ENCODE results near the gene PHKA2.

Gene PHKA2

DNA sequence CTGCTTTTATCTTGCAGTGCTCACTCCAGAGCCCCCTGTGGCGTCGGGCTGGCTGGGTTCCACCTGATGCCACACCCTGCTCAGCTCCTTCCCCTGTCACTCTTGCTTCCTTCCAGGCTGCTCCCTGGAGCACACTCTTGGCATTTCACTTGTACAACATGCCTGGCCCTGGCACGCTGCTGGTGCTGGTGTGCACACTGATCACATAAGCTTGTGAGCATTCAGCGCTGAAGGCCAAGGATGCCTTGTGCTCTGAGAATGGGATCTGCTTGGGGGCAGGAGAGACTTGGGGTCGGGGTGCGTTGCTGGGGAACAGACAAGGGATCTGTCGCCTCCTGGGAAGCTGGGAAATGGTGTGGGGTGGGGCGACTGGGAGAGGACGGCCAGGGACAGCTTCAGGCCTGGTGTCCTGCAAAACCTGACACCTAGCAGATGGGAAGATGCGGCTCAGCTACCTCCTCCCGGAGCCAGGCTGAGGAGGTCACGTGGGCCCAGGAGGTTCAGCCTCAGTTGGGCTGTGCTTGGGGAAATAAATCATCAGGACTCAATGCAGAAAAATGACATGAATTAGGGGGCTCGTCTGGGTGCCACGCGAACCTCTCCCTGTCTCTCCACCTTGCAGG lies 108.5 kb downstream of the PHKA2 start:
- Histone ChIP-seq H3K36me3 (ENCODE audit: insufficient read depth, low read depth, low read length) (no peaks in the 10 kb centered on the region), H3K9ac (ENCODE audit: low read depth, low read length) (no peak overlapping the region), H3K9me3 (ENCODE audit: insufficient read depth, low read depth, low read length) (no peaks in the 10 kb centered on the region), H3K4me1 (ENCODE audit: insufficient read depth, low read length) (no peaks in the 10 kb centered on the region), H3K27me3 (ENCODE audit: insufficient read depth, low read length) (no peaks in the 10 kb centered on the region), H3K4me3 (ENCODE audit: low read length) (no peak overlapping the region), H3K27ac (ENCODE audit: low read length) (no peak overlapping the region)

DNA sequence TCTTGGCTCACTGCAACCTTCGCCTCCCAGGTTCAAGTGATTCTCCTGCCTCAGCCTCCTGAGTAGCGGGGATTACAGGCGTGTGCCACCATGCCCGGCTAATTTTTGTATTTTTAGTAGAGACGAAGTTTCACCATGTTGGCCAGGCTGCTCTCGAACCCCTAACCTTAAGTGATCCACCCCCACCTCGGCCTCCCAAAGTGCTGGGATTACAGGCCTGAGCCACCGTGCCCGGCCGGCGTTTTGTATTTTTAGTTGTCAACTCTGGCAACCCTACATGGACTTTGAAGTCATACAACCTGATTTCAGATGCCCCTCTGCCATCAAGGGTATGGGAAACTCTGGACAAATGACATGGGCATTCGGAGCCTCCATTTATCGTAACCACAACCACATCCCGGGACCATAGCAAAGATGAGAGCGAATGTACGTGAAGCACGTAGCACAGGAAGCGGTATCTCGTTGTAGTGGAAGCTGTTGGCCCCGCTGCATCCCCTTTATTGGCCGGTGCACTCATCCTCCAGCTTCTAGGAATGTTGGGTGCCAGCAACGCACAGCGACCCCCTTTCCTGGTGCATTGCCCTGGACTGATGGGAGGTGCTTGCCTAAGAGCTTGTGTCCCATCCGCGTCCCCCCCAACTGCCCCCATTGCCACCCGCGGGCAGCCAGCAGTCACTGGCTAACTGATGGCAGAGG lies 109.2 kb downstream of the PHKA2 start:
- H3K36me3 ChIP-seq (ENCODE audit: insufficient read depth, low read depth, low read length) = no peaks in the 10 kb centered on the region
- no peak overlapping the region for H3K9ac ChIP-seq (ENCODE audit: low read depth, low read length)
- no peaks in the 10 kb centered on the region for H3K27me3 ChIP-seq (ENCODE audit: insufficient read depth, low read length)
- H3K9me3 ChIP-seq (ENCODE audit: insufficient read depth, low read depth, low read length) = no peaks in the 10 kb centered on the region
- no peak overlapping the region for H3K4me3 ChIP-seq (ENCODE audit: low read length)
- no peak overlapping the region for H3K27ac ChIP-seq (ENCODE audit: low read length)
- H3K4me1 ChIP-seq (ENCODE audit: insufficient read depth, low read length) = no peaks in the 10 kb centered on the region

DNA sequence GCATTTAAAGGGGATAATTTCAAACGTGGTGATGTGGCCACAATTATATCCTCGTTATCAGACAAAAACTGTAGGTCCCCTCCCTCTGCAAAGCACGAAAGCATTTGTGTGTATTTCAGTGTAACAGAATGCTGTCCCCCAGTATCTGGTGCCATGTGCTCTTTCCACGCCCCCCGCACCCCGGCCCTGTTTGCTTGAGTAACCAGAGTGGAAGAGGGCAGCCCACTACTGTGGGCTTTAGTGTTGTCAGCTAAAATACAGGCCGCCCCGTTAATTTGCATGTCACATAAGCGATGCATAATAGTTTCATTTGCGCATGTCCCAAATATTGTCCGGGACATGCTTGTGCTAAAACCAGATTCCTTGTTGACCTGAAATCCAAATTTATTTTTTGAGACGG lies 110.1 kb downstream of the PHKA2 start:
- Histone ChIP-seq H3K27ac (ENCODE audit: low read length) (no peak overlapping the region), H3K4me1 (ENCODE audit: insufficient read depth, low read length) (no peaks in the 10 kb centered on the region), H3K9ac (ENCODE audit: low read depth, low read length) (no peak overlapping the region), H3K27me3 (ENCODE audit: insufficient read depth, low read length) (no peaks in the 10 kb centered on the region), H3K36me3 (ENCODE audit: insufficient read depth, low read depth, low read length) (no peaks in the 10 kb centered on the region), H3K9me3 (ENCODE audit: insufficient read depth, low read depth, low read length) (no peaks in the 10 kb centered on the region), H3K4me3 (ENCODE audit: low read length) (no peak overlapping the region)

DNA sequence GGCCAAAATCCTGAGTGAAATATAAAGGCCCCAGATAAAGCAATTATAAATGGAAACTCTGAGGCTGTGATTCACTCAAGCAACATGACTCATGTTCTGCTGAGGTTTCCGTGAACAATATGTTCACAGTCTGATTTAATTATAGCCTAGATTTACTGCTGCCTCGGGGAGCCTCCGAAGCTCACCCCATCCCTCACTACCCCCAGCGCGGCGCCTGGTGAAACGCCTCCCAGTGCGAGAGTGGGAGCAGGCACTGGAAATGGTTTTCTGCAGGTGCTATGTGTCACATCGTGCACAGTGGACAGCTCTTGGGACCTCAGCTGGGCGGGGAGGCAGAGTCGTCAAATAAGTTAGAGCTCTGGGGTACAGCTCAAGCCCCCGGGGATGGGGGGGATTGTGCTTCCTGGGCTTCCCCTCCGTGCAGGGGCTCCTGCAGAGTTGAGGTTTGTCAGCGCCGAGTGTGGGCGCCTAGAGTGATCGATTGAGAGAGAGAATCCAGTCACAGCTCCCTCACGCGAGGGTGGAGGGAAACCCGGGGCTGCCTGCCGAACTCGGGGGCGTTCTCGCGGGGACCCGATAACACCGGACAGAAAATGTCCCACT lies 110.6 kb downstream of the PHKA2 start:
- Histone ChIP-seq H3K9ac (ENCODE audit: low read depth, low read length) (no peak overlapping the region), H3K27me3 (ENCODE audit: insufficient read depth, low read length) (no peaks in the 10 kb centered on the region), H3K4me1 (ENCODE audit: insufficient read depth, low read length) (no peaks in the 10 kb centered on the region), H3K4me3 (ENCODE audit: low read length) (no peak overlapping the region), H3K27ac (ENCODE audit: low read length) (no peak overlapping the region), H3K9me3 (ENCODE audit: insufficient read depth, low read depth, low read length) (no peaks in the 10 kb centered on the region), H3K36me3 (ENCODE audit: insufficient read depth, low read depth, low read length) (no peaks in the 10 kb centered on the region)

DNA sequence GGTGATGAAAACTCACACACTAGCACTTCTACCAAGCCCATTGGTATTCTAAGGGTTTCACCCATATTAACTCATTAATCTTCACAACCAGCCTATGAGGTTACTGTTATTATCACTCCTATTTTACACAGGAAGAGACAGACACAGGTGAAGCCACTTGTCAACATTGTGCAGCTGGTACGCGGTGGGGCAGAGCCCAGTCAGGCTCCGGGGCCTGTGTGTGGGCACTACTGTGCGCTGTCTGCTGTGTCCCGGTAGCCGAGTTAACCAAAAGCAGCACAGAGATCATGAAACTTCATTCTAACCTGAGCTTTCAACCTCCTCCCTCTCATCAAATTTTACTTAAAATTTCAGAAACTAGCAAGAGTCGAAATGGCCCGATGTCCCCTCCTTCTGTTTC lies 111.3 kb downstream of the PHKA2 start:
- Histone ChIP-seq H3K9ac (ENCODE audit: low read depth, low read length) (no peak overlapping the region), H3K4me1 (ENCODE audit: insufficient read depth, low read length) (no peaks in the 10 kb centered on the region), H3K27me3 (ENCODE audit: insufficient read depth, low read length) (no peaks in the 10 kb centered on the region), H3K9me3 (ENCODE audit: insufficient read depth, low read depth, low read length) (no peaks in the 10 kb centered on the region), H3K4me3 (ENCODE audit: low read length) (no peak overlapping the region), H3K27ac (ENCODE audit: low read length) (no peak overlapping the region), H3K36me3 (ENCODE audit: insufficient read depth, low read depth, low read length) (no peaks in the 10 kb centered on the region)

DNA sequence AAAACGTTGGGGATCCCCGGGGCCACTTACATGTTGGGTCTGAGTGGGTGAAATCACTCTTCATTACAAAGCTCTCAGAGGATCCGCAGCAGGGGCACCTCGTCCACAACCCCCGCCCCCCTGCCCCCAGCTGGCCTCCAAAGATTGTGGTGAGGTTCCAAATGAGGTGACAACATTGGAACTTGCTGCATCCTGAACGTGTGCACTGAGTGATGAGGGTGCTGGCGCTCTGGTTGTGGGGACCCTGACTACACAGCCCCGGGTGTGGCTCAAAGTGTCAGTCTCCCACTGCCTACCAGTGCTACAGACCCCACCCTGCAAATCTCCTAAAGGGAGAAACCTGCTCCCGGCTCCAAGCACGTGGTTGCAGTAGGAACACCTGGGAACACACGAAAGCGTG lies 111.9 kb downstream of the PHKA2 start:
- no peaks in the 10 kb centered on the region for H3K36me3 ChIP-seq (ENCODE audit: insufficient read depth, low read depth, low read length)
- no peak overlapping the region for H3K27ac ChIP-seq (ENCODE audit: low read length)
- no peak overlapping the region for H3K4me3 ChIP-seq (ENCODE audit: low read length)
- no peak overlapping the region for H3K9ac ChIP-seq (ENCODE audit: low read depth, low read length)
- H3K27me3 ChIP-seq (ENCODE audit: insufficient read depth, low read length) = no peaks in the 10 kb centered on the region
- H3K4me1 ChIP-seq (ENCODE audit: insufficient read depth, low read length) = no peaks in the 10 kb centered on the region
- no peaks in the 10 kb centered on the region for H3K9me3 ChIP-seq (ENCODE audit: insufficient read depth, low read depth, low read length)

DNA sequence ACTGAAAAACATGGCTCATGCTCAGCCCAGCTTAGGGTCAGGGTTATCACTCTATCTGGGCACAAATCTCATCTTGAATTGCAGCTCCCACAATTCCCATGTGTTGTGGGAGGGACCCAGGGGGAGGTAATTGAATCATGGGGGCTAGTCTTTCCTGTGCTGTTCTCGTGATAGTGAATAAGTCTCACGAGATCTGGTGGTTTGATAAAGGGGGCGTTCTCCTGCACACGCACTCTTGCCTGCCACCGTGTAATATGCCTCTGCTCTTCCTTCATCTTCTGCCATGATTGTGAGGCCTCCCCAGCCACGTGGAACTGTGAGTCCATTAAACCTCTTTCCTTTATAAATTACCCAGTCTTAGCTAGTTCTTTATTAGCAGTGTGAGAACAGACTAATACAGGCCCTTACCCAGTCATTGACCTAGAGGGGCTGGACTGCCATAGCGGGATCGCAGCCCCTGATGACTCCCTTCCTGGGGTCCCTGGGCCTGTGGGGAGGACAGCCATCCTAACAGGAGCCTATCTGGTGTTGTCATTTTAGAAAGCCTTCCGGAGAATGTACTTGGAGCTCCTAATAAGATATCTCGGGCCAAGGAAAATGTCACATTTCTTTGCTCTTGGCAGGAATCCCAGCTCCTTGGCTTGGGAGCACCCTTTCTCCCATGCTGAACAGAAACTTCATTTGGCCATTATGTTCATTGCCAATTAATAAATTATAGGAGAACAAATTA lies 112.6 kb downstream of the PHKA2 start:
- H3K9me3 ChIP-seq (ENCODE audit: insufficient read depth, low read depth, low read length) = no peaks in the 10 kb centered on the region
- H3K9ac ChIP-seq (ENCODE audit: low read depth, low read length) = no peak overlapping the region
- no peaks in the 10 kb centered on the region for H3K27me3 ChIP-seq (ENCODE audit: insufficient read depth, low read length)

DNA sequence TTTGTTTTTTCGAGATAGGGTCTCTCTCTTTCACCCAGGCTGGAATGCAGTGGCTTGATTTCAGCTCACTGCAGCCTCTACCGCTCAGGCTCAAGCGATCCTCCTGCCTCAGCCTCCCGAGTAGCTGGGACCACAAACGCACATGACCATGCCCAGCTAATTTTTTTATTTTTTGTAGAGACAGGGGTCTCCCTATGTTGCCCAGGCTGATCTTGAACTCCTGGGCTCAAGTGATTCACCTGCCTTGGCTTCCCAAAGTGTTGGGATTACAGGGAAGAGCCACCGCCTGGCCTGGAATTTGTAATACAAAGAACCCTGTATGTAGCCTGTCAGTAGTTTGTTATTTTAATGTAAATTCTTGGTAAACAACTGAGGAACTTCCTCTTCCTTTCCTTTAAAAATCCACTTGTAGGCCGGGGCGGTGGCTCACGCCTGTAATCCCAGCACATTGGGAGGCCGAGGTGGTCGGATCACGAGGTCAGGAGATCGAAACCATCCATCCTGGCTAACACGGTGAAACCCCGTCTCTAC lies 119.5 kb downstream of the PHKA2 start:
- H3K36me3 ChIP-seq (ENCODE audit: insufficient read depth, low read depth, low read length) = no peaks in the 10 kb centered on the region
- no peaks in the 10 kb centered on the region for H3K27me3 ChIP-seq (ENCODE audit: insufficient read depth, low read length)
- no peak overlapping the region for H3K4me3 ChIP-seq (ENCODE audit: low read length)
- H3K4me1 ChIP-seq (ENCODE audit: insufficient read depth, low read length) = no peaks in the 10 kb centered on the region
- no peaks in the 10 kb centered on the region for H3K9me3 ChIP-seq (ENCODE audit: insufficient read depth, low read depth, low read length)
- no peak overlapping the region for H3K9ac ChIP-seq (ENCODE audit: low read depth, low read length)
- H3K27ac ChIP-seq (ENCODE audit: low read length) = no peak overlapping the region

More for the DNA sequence above, 112.6 kb downstream of the PHKA2 start:
- H3K36me3 ChIP-seq (ENCODE audit: insufficient read depth, low read depth, low read length) = no peaks in the 10 kb centered on the region
- H3K4me1 ChIP-seq (ENCODE audit: insufficient read depth, low read length) = no peaks in the 10 kb centered on the region
- H3K27ac ChIP-seq (ENCODE audit: low read length) = no peak overlapping the region
- H3K4me3 ChIP-seq (ENCODE audit: low read length) = no peak overlapping the region

DNA sequence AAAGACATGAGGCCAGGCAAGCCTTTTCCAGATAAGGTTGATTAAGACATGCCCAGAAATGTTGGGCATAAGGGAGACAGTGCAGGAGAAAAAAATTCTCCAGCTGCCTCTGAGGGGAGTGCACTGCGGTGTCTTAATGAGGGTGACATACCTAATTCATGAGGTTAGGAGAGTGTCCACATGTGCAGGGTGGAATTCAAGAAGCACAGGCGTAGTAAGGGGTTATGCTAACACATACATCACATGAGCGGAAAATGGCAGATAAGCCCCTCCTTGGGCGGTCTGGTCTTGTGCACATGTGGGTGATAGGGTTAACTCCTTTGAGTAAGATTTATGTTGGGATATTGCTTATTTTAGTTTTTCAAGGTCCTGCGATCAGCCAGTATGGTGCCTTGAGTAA lies 122.4 kb downstream of the PHKA2 start:
- no peaks in the 10 kb centered on the region for H3K4me1 ChIP-seq (ENCODE audit: insufficient read depth, low read length)
- no peak overlapping the region for H3K4me3 ChIP-seq (ENCODE audit: low read length)
- no peaks in the 10 kb centered on the region for H3K9me3 ChIP-seq (ENCODE audit: insufficient read depth, low read depth, low read length)
- no peak overlapping the region for H3K27ac ChIP-seq (ENCODE audit: low read length)
- H3K36me3 ChIP-seq (ENCODE audit: insufficient read depth, low read depth, low read length) = no peaks in the 10 kb centered on the region
- H3K27me3 ChIP-seq (ENCODE audit: insufficient read depth, low read length) = no peaks in the 10 kb centered on the region
- H3K9ac ChIP-seq (ENCODE audit: low read depth, low read length) = no peak overlapping the region

DNA sequence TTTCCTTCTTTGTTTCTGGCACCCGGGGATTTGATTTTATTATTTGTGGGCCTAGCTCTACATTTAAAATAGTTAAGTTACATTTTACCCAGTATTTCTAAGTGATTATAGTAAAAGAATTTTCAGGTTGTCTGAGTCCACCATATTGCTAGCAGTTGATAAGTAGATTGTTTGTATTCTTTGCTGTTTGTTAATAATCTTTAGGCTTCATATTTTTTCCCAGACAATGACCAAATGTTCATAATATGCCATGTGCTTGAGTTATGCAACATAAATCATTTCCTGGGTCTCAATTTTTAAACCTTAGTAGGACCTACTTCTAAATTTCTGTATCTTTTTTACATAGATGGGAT lies 127.3 kb downstream of the PHKA2 start:
- Histone ChIP-seq H3K27ac (ENCODE audit: low read length) (no peak overlapping the region), H3K9ac (ENCODE audit: low read depth, low read length) (no peak overlapping the region)

DNA sequence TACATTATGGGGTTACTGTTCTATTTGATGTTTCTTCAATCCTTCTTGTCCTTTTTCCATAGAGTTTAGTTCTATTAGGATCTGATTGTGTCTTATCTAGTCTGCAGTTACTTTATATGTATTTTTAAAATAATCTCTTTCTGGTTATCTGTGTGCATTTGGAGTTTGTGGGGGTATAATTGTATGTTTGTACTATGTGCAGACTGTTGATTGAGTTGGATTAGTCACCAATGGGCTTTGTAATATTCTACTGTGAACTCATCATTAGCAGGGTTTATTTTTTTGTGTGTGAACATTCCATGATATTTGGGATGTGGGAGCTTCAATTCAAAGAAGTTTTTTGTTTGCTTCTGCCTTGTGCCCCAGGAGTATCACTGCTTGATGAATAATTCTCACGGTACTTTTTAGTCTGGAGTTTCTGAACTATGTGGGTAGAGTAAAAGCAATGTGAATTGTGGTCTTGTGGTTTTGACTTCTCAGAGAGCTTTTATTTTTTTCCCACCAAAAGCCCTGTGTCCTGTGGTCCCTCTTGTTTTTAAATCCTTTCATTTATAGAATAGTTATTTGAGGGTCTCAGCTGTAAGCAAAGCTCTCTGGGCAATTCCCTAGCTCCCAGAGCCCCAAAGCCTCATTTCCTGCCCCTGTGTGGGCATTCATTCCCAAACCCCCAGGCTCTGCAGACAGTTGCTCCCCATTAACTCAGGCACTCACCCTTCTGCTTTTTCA lies 127.8 kb downstream of the PHKA2 start:
- Histone ChIP-seq H3K4me3 (ENCODE audit: low read length) (no peak overlapping the region), H3K4me1 (ENCODE audit: insufficient read depth, low read length) (no peaks in the 10 kb centered on the region), H3K9me3 (ENCODE audit: insufficient read depth, low read depth, low read length) (no peaks in the 10 kb centered on the region), H3K9ac (ENCODE audit: low read depth, low read length) (no peak overlapping the region), H3K36me3 (ENCODE audit: insufficient read depth, low read depth, low read length) (no peaks in the 10 kb centered on the region), H3K27ac (ENCODE audit: low read length) (no peak overlapping the region), H3K27me3 (ENCODE audit: insufficient read depth, low read length) (no peaks in the 10 kb centered on the region)

More for the DNA sequence above, 127.3 kb downstream of the PHKA2 start:
- Histone ChIP-seq H3K36me3 (ENCODE audit: insufficient read depth, low read depth, low read length) (no peaks in the 10 kb centered on the region), H3K4me3 (ENCODE audit: low read length) (no peak overlapping the region), H3K4me1 (ENCODE audit: insufficient read depth, low read length) (no peaks in the 10 kb centered on the region), H3K27me3 (ENCODE audit: insufficient read depth, low read length) (no peaks in the 10 kb centered on the region), H3K9me3 (ENCODE audit: insufficient read depth, low read depth, low read length) (no peaks in the 10 kb centered on the region)

Data from iPS-20b (cell line).